Skeletal muscle satellite cell (primary cell): ENCODE measurements around the gene IFI44.

Source experiments
- H3K27me3 ChIP-seq: 2 replicates; pipeline ENCODE4 v1.7.0; 2013; ENCODE audit warnings: low read length; ENCODE audit not compliant: control insufficient read depth, insufficient read depth
- H3K36me3 ChIP-seq: 2 replicates; pipeline ENCODE4 v1.7.0; 2013; ENCODE audit warnings: mild to moderate bottlenecking, control low read depth, low read length; ENCODE audit not compliant: insufficient read depth
- H3K4me1 ChIP-seq: 2 replicates; pipeline ENCODE4 v1.7.0; 2013; ENCODE audit warnings: low read length; ENCODE audit not compliant: control insufficient read depth, insufficient read depth
- H3K4me2 ChIP-seq: 2 replicates; pipeline ENCODE4 v1.7.0; 2013; ENCODE audit warnings: mild to moderate bottlenecking, low read length
- H3K4me3 ChIP-seq: 2 replicates; pipeline ENCODE4 v1.7.0; 2013; ENCODE audit warnings: low read length
- H3K9ac ChIP-seq: 2 replicates; pipeline ENCODE4 v1.7.0; 2013; ENCODE audit warnings: mild to moderate bottlenecking, low read depth, low read length, moderate library complexity
- H3K9me3 ChIP-seq: replicated peaks from 2 replicates; pipeline ENCODE4 v1.7.0; 2013; ENCODE audit warnings: mild to moderate bottlenecking, control low read depth, low read length

The IFI44 gene

GRCh38 chr1:78620666-78621065 lies 29.0 kb upstream of the IFI44 start:
- H3K36me3 ChIP-seq: no peaks in the 10 kb centered on the region
- peaks cover 22% of the 10 kb centered on the region for H3K4me1 ChIP-seq
- no peaks in the 10 kb centered on the region for H3K27me3 ChIP-seq
- peak overlapping the region; percentile 69 for H3K4me3 ChIP-seq
- peak overlapping the region; percentile 79 for H3K9ac ChIP-seq
- H3K4me2 ChIP-seq: peak overlapping the region; percentile 91
- H3K9me3 ChIP-seq: no peaks in the 10 kb centered on the region

GRCh38 chr1:78622548-78622947 lies 27.1 kb upstream of the IFI44 start:
- H3K9ac ChIP-seq: no peak overlapping the region
- H3K36me3 ChIP-seq: no peaks in the 10 kb centered on the region
- H3K4me1 ChIP-seq: peaks cover 22% of the 10 kb centered on the region
- peak overlapping the region; percentile 20 for H3K4me3 ChIP-seq
- H3K9me3 ChIP-seq: no peaks in the 10 kb centered on the region
- H3K4me2 ChIP-seq: peak overlapping the region; percentile 57
- no peaks in the 10 kb centered on the region for H3K27me3 ChIP-seq

GRCh38 chr1:78624035-78624434 lies 25.6 kb upstream of the IFI44 start:
- H3K27me3 ChIP-seq: no peaks in the 10 kb centered on the region
- peaks cover 14% of the 10 kb centered on the region for H3K4me1 ChIP-seq
- H3K36me3 ChIP-seq: no peaks in the 10 kb centered on the region
- H3K9ac ChIP-seq: no peak overlapping the region
- no peak overlapping the region for H3K4me2 ChIP-seq
- no peak overlapping the region for H3K4me3 ChIP-seq
- no peaks in the 10 kb centered on the region for H3K9me3 ChIP-seq

GRCh38 chr1:78627321-78627720 lies 22.3 kb upstream of the IFI44 start:
- no peaks in the 10 kb centered on the region for H3K4me1 ChIP-seq
- H3K27me3 ChIP-seq: no peaks in the 10 kb centered on the region
- no peaks in the 10 kb centered on the region for H3K36me3 ChIP-seq
- H3K9ac ChIP-seq: no peak overlapping the region
- no peak overlapping the region for H3K4me2 ChIP-seq
- no peaks in the 10 kb centered on the region for H3K9me3 ChIP-seq
- H3K4me3 ChIP-seq: no peak overlapping the region

- no peaks in the 10 kb centered on the region for H3K9me3 ChIP-seq
These were observed 19.0 kb upstream of the IFI44 start for GRCh38 chr1:78630600-78630999.

GRCh38 chr1:78633209-78633608 lies 16.4 kb upstream of the IFI44 start:
- H3K4me3 ChIP-seq: no peak overlapping the region
- H3K9me3 ChIP-seq: no peaks in the 10 kb centered on the region
- no peak overlapping the region for H3K9ac ChIP-seq
- no peaks in the 10 kb centered on the region for H3K36me3 ChIP-seq
- H3K27me3 ChIP-seq: no peaks in the 10 kb centered on the region
- no peaks in the 10 kb centered on the region for H3K4me1 ChIP-seq
- no peak overlapping the region for H3K4me2 ChIP-seq

More at GRCh38 chr1:78630600-78630999, 19.0 kb upstream of the IFI44 start:
- no peak overlapping the region for H3K9ac ChIP-seq
- H3K36me3 ChIP-seq: no peaks in the 10 kb centered on the region
- no peaks in the 10 kb centered on the region for H3K4me1 ChIP-seq
- no peak overlapping the region for H3K4me3 ChIP-seq
- H3K27me3 ChIP-seq: no peaks in the 10 kb centered on the region
- no peak overlapping the region for H3K4me2 ChIP-seq

- Histone ChIP-seq H3K27me3 (no peaks in the 10 kb centered on the region), H3K9ac (no peak overlapping the region), H3K4me3 (no peak overlapping the region), H3K4me1 (no peaks in the 10 kb centered on the region), H3K36me3 (peaks cover 4% of the 10 kb centered on the region), H3K4me2 (no peak overlapping the region), H3K9me3 (no peaks in the 10 kb centered on the region)
These were observed 9.2 kb upstream of the IFI44 start for GRCh38 chr1:78640462-78640861.

GRCh38 chr1:78641558-78641957 lies 8.1 kb upstream of the IFI44 start:
- Histone ChIP-seq H3K4me1 (no peaks in the 10 kb centered on the region), H3K9me3 (no peaks in the 10 kb centered on the region), H3K4me3 (no peak overlapping the region), H3K36me3 (peaks cover 4% of the 10 kb centered on the region), H3K9ac (no peak overlapping the region), H3K4me2 (no peak overlapping the region), H3K27me3 (no peaks in the 10 kb centered on the region)

GRCh38 chr1:78645723-78646122 lies 3.9 kb upstream of the IFI44 start:
- Histone ChIP-seq H3K27me3 (no peaks in the 10 kb centered on the region), H3K9me3 (no peaks in the 10 kb centered on the region), H3K9ac (no peak overlapping the region), H3K36me3 (peaks cover 4% of the 10 kb centered on the region), H3K4me2 (no peak overlapping the region), H3K4me3 (no peak overlapping the region), H3K4me1 (no peaks in the 10 kb centered on the region)

GRCh38 chr1:78647238-78647637 lies 2.4 kb upstream of the IFI44 start:
- no peak overlapping the region for H3K9ac ChIP-seq
- H3K36me3 ChIP-seq: no peaks in the 10 kb centered on the region
- no peaks in the 10 kb centered on the region for H3K4me1 ChIP-seq
- H3K27me3 ChIP-seq: no peaks in the 10 kb centered on the region
- H3K9me3 ChIP-seq: no peaks in the 10 kb centered on the region
- H3K4me3 ChIP-seq: no peak overlapping the region
- H3K4me2 ChIP-seq: no peak overlapping the region

GRCh38 chr1:78650114-78650660 lies 556 bp downstream of the IFI44 start:
- no peaks in the 10 kb centered on the region for H3K4me1 ChIP-seq
- H3K4me2 ChIP-seq: peak overlapping the region; percentile 67
- peak overlapping the region; percentile 63 for H3K9ac ChIP-seq
- no peaks in the 10 kb centered on the region for H3K27me3 ChIP-seq
- H3K9me3 ChIP-seq: no peaks in the 10 kb centered on the region
- peaks cover 3% of the 10 kb centered on the region for H3K36me3 ChIP-seq
- peak overlapping the region; percentile 62 for H3K4me3 ChIP-seq

- no peaks in the 10 kb centered on the region for H3K4me1 ChIP-seq
- no peaks in the 10 kb centered on the region for H3K27me3 ChIP-seq
- H3K4me3 ChIP-seq: peak overlapping the region; percentile 62
- H3K9me3 ChIP-seq: no peaks in the 10 kb centered on the region
- peaks cover 13% of the 10 kb centered on the region for H3K36me3 ChIP-seq
- H3K4me2 ChIP-seq: peak overlapping the region; percentile 67
- H3K9ac ChIP-seq: peak overlapping the region; percentile 63
These were observed 1.6 kb downstream of the IFI44 start for GRCh38 chr1:78651241-78651640.
